Retinal pigment epithelial cell (primary cell): ENCODE measurements around the gene NR2F2.
A peak's percentile ranks its signal among the peaks of the same experiment; 100 is the strongest.

ENCODE experiments used
- DNase-seq: peaks from one replicate; pipeline ENCODE4 v3.0.0-alpha.2; 2010; ENCODE audit warnings: low read depth
- H3K4me3 ChIP-seq: 2 replicates; pipeline ENCODE4 v1.5.1; 2011; ENCODE audit warnings: mild to moderate bottlenecking, low read length, control low read depth, moderate library complexity
- CTCF ChIP-seq: conservative IDR thresholded peaks from 2 replicates; pipeline ENCODE4 v1.5.1; 2011; ENCODE audit warnings: low read depth, low read length, control low read depth, inconsistent platforms

NR2F2 gene

GRCh38 chr15:96330450-96331143 lies at the start of gene NR2F2:
Gene NR2F2 (plus strand): TSS chr15:96330700. CDS start chr15:96332106, 1,406 bp downstream.
- no peak for TF ChIP-seq CTCF
- DNase-seq, result peak; percentile 96
- H3K4me3 ChIP-seq, result peak within 1 kb of the TSS; percentile 96

- TF ChIP-seq CTCF, result no peak
- DNase-seq, result no peak
- no peak overlapping the region for H3K4me3 ChIP-seq
These were observed 45.2 kb upstream of the NR2F2 start for GRCh38 chr15:96285305-96285704.

GRCh38 chr15:96285729-96286254 lies 44.7 kb upstream of the NR2F2 start:
- no peak for TF ChIP-seq CTCF
- no peak for DNase-seq
- no peak overlapping the region for H3K4me3 ChIP-seq

GRCh38 chr15:96290679-96291078 lies 39.8 kb upstream of the NR2F2 start:
- H3K4me3 ChIP-seq, result no peak overlapping the region
- TF ChIP-seq CTCF, result no peak

GRCh38 chr15:96292635-96293034 lies 37.9 kb upstream of the NR2F2 start:
- no peak for TF ChIP-seq CTCF
- DNase-seq, result no peak

More at GRCh38 chr15:96290679-96291078, 39.8 kb upstream of the NR2F2 start:
- DNase-seq, result no peak

GRCh38 chr15:96293441-96293840 lies 37.1 kb upstream of the NR2F2 start:
- TF ChIP-seq CTCF, result no peak
- no peak overlapping the region for H3K4me3 ChIP-seq
- DNase-seq, result no peak

More at GRCh38 chr15:96292635-96293034, 37.9 kb upstream of the NR2F2 start:
- H3K4me3 ChIP-seq, result no peak overlapping the region

GRCh38 chr15:96294766-96295165 lies 35.7 kb upstream of the NR2F2 start:
- no peak overlapping the region for H3K4me3 ChIP-seq
- no peak for TF ChIP-seq CTCF
- no peak for DNase-seq
